Midbrain (tissue), 1 donor: Measurements from ENCODE around the gene HDLBP.

Experiments
- DNase-seq: peaks from one replicate; lab custom pipeline; 2025; lab: John Stamatoyannopoulos, UW

Gene HDLBP

DNA sequence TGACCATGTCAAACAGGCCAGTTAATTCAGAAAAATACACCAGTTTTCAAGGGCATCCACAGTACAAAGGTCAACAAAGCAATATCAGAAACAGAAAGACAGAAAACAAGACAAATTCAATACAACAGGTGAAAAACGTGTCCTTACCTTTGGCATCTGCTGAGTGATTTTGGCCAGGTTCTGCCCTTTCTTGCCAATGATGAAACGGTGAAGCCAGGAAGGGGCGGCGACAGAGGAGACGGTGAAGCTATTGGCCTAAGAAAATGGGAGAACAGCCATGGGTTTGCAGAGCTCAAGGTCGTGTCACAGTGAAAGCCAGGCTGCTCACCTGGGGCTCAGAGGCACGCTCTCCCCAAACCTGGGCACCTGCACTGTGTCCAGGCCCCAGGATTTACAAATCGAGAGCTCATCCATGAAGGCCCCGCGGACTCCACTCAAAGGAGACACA is 60.5 kb downstream of the HDLBP start:
- no peak for DNase-seq

DNA sequence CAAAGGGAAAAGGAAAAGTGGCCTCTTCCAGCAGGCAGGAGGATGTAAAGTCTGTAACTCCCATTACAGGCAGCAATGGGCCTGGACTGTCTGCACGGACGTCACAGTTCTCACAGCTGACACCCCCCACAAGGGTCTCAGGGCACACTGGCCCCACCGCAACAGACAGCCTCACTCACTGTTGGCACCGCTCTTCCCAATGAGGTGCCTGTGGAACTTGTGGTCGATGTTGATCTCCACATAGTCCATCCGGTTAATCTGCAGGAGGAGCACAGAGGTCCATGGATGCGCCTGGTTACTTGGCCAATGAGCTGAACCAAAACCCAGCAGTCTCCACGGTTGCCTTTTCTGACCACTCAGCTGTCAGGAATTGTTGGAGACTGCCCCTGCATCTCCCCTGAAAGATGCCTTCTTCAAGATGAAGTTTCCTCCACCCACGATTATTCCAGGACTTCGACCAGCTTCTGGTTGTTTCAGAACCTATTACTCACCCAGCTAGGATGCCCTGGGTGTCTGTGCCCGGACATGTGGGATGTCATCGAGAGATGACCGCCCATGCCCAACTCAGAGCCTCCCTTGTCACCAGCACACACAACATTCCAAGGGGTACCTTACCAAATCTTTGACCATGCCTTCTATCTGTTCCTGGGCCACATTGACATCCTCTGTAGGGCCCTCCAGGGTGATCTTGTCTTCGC is 62.5 kb downstream of the HDLBP start:
- no peak for DNase-seq

DNA sequence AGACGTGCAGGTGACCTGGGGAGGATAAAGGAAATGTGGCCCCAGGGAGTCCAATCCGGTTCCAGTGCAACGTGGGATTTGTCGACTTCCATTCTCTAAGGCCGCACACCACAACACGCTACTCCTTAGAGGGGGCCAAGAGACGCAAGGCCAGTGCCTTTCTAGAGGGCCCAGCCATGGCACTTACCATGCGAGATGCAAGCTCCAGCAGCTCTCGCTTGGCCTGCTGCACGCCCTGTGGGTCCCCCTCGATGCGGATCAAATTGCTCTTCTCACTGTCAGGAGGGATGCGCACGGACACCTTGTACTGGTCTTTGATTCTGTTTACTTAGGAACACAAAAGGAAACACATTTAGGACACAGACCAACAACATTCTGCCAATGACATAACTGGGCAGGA is 65.8 kb downstream of the HDLBP start:
- DNase-seq: no peak

DNA sequence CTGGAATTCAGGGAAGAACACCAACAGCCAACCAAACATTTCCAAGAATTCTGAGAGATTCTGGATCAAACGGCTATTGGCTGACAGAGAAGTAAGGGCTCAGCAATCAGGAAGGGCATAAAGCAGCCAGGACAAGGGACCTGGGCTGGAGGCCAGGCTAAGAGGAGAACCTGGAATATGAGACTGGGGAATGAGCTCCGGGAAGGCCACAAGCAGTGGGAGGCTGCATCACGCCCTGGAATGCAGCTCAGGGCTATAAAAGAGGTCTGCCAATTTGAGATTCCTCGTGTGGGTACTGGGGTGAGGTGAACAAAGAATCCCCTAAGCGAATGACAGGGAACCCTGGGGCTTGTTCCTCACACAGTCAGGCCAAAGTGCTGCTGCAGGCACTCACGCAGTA is 66.6 kb downstream of the HDLBP start:
- DNase-seq: no peak

DNA sequence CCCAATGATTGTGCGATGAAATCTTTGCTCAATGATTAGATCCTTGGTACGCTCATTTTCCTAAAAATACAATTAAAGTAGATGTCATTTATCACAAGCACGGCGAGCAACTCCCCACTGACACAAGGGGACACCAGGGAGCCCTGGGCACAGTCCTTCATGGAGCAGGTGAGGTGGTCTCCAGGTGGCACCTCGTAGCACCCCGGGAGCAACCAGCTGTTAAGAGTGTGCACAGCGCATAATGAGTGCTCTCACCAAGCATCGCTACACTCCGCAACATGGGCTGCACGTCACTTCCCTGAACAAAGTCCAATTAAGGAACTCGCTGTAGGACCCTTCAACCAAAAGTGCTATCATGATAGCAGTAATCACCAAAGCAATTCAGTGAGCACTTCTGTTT is 67.2 kb downstream of the HDLBP start:
- no peak for DNase-seq

DNA sequence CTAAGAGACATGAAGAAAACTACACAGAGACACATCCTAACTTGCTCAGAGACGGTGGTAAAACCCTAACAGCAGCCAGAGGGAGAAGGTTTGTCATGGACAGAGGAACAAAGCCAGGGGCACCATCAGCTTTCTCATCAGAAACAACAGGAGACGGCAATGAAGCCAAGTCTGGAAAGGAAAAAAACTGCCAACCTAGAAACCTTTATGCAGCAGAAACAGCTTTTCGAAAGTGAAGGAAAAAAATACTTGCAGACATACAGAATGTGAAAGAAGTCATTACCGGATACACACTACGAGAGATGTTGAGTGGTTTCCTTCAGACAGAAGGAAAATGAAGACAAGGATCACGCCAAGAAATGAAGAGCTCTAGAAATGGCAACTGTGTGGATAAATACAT is 71.1 kb downstream of the HDLBP start:
- DNase-seq: no peak

DNA sequence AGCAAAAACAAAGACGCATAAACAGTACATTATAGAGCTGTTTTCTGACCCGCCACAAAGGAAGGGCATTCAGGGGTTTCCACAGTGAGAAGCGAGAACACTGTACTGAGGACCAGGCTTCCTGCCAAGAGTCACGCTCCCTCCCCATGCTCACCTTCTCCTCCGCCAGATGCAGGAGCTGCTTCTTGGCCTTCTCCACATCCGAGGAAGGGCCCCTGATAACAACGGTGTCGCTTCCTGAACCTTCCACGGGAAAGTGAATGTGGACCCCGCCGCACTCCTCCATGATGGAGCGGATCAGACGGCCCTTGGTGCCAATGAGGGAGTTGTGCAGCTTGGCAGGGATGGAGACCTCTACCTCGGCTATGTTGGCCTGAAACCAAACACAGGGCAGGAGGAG is 73.2 kb downstream of the HDLBP start:
- no peak for DNase-seq

DNA sequence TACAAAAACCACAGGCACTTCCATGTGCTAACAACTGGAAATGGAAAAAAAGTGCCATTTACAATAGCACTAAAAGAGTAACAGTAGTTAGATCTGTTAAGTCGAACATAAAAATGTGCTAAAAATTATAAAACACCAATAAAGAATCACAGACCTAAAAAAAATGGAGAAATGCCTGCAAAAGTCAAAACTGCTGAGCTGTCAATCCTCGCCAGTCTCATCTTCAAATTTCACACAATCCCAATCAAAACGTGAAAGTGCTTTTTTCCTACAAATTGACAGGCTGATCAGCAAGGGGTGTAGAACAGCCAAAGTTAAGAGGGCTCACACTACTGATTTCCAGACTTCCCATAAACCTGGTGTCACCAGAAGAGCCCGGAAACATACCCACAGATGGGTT is 73.8 kb downstream of the HDLBP start:
- no peak for DNase-seq

DNA sequence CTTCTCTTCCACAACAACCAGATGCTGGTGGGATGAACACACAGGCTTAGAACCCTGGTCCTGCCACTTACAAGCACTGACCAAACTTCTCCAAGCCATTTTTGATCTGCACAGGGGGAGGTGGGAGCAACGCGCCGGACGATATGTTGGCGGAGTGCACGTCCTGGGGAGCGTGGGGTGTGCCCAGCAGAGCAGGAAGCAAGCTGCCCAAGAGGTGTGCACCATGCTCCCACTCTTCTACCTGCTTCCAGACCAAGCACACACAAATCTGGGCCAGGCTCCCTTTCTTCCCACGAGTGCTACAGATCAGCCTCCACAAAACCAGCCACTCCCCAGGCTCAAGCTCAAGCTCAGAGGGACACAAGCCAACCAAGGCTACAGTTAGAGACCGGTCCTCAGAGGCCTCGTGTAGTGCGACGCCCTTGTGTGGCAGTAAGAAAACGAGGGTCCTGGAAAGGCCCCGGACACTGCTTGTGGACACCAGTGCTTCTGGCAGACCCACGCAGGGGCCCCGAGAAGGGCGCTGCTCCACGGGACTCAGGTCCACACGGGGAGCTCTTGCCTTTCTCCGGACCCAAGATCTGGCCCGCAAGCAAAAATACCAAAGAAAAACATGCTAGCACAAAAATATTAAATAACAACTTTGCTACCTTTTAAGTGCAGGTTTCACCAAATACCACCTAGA is 75.0 kb downstream of the HDLBP start:
- no peak for DNase-seq

DNA sequence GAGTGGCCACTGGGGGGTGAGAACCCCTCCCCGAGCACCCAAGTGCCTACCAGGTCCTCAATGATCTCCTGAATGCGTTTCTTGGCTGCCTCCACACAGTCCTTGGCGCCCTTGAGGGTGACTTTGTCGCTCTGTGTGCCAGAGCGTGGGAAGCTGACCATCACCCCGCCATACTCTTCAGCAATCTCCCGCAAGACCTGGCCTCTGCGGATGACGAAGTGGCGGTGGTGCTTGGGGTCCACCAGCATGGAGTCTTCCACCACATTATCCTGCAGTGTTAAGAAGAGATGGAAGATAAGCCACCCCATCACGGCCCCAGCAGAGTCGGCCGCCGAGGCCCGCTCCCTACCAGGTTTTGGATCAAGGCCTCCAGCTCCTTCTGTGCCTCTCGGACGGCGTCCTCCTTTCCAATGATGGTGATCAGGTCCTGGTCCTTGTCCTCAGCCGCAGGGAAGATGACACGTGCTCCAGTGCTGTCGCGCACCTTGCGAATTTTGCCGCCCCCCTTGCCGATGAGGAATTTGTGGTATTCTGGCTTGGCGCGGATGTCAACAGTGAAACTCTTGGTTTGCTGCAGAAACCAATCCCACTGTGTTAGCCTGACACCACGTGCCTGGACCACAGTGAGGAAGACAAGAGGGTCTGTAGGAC is 75.8 kb downstream of the HDLBP start:
- no peak for DNase-seq

DNA sequence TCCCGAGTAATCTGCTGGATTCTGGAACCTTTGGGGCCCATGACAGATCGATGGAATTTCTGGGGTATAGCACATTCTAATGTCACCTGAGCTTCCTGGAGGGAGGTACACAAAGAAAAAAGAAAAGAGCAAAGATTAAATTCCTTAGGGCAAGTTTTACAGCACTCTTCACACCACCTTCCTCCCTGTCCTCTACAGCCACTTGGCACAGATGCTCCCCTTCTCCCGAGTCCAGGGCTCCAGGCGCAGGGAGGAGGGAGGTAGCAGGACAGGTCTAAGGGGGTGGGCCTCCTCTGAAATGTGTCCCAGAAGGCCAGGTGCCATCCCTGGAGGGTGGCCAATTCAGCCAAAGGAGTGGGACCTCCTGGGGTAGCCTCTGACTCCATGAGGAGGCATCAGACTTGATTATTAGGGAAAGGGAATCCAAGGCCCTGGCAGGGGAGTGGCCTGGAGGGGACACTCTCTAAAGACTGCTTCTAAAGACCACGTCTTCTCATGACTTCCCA is 76.7 kb downstream of the HDLBP start:
- DNase-seq: no peak

DNA sequence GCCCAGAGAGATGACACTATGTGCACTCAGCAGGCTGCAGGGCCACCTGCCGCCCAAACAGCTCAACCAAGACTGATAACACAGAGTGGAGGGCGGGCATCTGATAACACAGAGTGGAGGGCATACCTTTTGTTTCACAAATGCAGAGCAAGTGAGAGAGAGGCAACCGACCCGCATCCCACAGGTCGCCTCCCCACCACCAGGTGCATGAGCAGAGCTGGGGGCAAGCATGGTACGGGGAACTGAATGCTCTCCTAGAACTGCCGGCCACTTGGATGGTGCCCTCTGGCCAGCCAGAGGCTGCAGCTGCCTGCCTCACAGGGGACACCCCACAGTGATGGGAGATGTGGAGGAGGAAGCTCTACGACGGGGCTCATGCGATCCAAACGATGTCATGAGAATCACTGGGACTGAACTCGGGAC is 77.5 kb downstream of the HDLBP start:
- DNase-seq: no peak

DNA sequence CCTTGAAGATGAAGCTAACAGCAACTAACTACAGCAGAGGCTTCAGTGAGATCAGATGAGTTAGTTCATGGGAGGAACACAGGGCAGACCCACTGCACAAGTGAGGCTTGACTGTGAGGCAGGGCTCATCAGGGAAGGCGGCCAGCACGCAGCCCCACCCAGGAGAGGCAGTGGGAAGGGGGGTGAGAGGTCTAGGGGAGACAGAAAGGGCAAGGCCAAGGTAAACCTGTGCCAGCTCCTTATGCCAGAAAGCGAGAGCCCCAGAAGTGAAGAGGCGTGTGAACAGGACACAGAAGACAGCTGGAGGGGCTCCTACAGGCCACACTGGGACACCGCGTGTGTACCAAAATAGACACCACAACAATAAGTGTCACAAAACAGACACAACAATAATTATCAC is 78.4 kb downstream of the HDLBP start:
- no peak for DNase-seq

DNA sequence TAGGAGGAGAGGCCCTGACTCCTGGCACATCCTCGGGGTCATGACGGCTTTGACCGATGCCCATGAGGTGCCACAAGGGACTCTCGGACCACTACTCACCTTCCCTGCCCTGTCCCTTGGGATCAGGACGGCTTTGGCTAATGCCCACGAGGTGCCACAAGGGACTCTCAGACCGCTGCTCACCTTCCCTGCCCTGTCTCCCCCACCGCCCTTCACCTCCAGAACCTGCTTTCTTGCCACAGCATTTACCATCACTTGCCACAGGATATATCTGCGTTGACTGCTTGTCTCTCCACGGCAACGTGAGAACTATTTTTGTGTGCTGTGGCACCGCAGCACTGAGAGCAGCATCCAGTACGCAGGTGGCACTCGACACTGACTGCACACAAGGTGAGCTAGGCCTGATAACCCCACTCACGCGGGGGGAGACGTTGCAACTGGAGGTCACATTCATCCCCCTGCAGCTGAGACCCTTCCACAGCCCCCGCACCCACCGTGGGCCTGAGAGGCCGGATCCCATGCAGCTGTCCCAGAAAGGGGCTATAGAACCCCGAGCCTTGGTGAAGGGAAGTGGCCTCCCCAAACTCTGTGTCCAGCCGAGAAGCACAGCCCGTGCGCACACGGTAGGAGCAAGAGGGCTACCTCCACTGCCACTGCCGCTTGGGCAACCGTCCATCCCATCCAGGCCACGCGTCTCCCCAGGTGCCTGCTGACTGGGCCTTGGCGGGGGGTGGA is 79.4 kb downstream of the HDLBP start:
- no peak for DNase-seq

DNA sequence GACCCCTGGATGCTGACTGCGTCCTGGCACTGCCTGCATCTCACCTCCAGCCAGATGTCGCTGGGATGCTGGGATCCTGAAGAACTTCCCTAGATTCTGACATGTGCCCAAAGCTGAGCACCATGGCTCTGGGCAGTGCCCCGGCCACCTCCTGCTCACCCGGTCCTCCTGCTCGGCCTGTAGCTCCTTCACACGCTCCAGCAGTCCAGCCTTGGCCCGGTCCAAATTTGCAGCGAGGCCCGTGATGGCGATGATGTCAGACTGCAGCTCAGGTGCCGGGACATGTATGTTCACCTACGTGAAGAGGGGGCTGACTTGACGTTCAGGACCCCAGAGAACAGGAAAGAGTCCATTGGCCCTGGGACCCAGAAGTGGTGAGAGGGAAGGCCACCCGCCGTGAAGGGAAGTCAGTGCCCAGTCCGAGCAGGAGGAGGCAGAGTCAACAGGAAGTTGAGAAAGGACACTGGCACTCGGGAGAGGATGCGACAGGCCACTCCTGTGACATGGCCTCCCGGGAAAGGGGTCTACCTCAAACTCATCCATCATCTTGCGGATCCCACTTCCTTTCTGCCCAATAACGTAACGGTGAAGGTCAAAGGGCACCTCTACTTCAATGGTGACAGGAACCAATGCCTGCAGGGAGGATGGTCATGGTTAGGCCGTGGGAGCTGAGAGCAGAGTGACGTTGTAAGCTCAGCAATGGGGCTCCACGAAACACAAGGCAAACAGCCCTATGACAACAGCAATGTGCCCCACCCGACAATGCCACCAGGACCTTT is 80.3 kb downstream of the HDLBP start:
- no peak for DNase-seq

DNA sequence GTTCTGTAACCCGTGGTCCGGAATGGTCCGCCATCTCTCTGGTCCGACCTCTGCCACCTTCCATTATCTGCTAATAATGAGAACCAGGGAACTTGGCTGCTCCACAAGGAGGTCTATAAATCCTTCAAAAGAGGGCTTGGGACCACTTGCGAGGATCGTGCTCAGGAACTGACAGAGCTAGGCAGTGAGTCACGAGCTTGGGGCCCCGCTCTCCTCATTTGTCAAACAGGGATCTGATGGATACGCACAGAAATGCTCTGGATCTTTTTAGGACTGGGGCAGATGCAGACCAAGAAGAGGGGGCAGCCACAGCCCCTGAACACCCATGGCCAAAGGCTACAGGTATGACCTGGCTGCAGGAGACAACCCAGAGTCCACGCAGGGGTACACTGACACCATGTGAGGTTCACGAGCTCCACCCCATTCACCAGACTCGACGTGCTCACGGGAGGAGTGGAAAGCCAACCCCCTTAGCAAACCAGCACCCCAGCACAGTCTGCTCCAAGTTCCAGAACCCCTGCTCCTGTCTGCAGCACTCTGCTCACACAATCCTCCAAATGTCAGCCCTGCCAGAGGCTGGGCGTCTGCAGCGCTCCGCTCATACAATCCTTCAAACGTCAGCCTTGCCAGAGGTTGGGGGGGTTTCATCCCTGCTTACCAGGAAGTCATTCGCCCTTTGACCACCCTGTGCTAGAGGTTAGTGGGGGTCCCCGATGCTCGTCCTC is 81.2 kb downstream of the HDLBP start:
- no peak for DNase-seq

DNA sequence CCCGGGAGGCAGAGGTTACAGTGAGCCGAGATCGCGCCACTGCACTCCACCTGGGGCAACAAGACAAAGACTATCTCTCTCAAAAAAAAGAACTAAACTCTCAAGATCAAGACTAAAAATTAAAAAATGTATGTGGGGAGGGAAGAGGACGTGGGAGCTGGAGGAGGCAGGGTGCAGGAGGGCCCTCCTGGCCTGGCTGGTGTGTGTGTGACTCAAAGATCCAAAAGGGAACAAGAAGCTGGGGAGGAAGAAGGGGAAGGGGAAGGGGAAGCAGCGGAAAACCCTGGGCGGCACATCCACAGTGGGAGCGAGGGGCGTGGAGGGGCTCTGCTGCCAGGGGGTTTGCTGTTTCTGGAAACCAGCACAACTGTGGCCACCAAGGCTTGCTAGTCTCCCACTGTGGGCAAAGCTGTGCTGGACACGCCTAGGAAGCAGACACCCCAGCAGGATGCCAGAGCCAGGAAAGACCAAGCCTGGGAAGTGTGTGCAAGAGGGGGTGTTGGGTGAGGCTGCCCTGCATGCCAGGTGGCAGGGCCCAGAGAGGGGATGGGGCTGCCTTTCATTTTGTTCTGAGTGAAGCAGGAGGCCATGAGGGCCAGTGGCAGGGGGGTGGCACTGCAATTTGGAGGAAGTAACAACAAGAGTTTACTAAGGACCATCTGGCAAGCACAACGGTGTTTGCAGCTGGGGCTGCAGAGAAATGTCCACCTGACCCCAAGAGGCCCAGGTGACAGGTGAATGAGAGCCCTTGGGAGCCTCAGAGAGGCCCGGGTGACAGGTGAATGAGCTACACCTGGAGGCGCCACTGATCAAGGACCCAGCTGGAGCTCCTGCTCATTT is 82.5 kb downstream of the HDLBP start:
- no peak for DNase-seq

DNA sequence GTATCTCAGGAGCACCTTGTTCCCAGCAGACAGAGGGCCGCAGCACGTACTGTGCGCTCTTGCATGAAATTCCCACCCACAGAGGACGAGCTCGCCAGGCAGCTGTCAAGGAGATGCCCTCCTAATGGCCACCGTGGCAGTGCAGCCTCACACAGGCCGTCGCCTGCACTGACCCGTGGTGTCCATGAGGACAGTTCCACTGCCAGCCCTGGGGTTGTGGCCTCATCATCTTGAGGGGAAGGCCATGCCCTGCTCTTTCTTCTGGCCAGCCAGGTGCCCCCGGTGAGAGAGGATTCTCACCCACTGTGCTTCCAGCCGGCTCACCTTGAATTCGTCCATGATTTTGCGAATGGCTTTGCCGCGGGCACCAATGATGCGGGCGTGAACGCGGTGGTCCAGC is 85.0 kb downstream of the HDLBP start:
- no peak for DNase-seq

DNA sequence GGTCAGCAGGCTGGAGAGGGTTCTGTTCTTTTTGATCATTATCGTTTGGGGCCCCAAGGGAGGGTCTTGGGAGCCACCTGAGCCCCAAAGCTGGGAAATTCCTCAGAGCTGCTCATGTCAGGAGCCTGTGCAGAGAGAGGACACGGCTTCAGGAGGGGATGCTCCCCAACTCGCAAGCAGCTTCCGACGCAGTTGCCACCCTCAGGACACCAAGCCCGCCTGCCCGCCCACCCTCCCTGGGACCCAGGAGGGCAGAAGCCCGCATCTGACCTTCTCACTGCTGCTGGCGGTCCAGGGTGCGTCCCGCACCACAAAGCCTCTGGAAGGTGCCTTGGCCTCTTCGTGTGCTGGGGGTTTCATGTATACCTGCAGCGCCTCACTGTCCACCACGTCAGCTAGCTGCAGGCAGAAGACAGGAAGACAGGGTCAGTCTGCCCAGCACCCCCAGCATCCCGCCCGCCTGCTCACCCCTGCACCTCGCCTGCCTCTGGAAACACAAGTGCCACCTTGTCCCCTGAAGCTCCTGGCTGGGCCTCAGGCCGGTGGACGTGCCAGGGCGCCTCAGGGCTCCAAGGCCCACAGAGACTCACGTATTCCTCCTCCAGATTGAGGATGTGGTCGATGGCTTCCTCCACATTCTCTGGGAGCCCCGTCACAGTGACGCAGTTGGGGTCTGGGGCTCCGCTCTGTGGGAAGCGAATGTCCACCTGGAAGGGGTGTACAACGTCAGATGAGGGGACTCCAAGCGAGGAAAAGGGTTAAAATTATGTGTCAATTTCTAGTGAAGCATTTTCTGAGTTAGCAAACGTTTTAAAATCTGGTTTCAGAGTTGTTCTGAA is 85.7 kb downstream of the HDLBP start:
- DNase-seq: no peak
